ENCODE data around the gene EVA1C.

GRCh38 chr21:32474179-32475059 lies 61.9 kb downstream of the EVA1C start:
- TF ChIP-seq CTCF (optimal IDR thresholded peaks at IDR 0.05 in 1 of 3, IDR thresholded peaks at IDR 0.05 in 1 of 3, conservative IDR thresholded peaks at IDR 0.05 in 1 of 3; ENCODE audit: extremely low read depth in 1 of 3, insufficient read depth in 2 of 3, low read length in 3 of 3), result no peak
- TF ChIP-seq EZH2 (IDR thresholded peaks at IDR 0.05; ENCODE audit: low read length), result no peak

All from keratinocyte (primary cell).